AG04450 (cell line): ENCODE measurements around the gene RGL3. TPM values are rescaled to one million over a fixed set of nuclear protein-coding genes. Genes with fewer than 3 reads are reported as not detected.
"Not testable (repeated sequence)": the region's sequence is repeated elsewhere in the genome, so short reads cannot be mapped to it uniquely, and the experiment has no call there.

Source experiments
- CTCF ChIA-PET: fragments of 300-600, 350-600 bp; formaldehyde crosslinking; extraction: SDS; loops from one replicate; lab custom pipeline; 2022; ENCODE audit warnings: antibody characterized with exemption, inconsistent platforms; lab: Charles Lee
- POLR2A ChIA-PET: fragments of 350-600 bp; formaldehyde crosslinking; extraction: SDS; loops from one replicate; lab custom pipeline; 2021; ENCODE audit warnings: antibody characterized with exemption, inconsistent platforms; lab: Yijun Ruan, JAX
- DNase-seq: peaks from one replicate; pipeline ENCODE4 v3.0.0-alpha.2; 2011; ENCODE audit warnings: low read depth, low spot score
- H3K27ac ChIP-seq: one replicate; pipeline ENCODE4 v1.5.1; 2012; ENCODE audit warnings: low read depth, low read length, control low read depth
- H3K27me3 ChIP-seq: one replicate; pipeline ENCODE4 v1.6.0; 2012; ENCODE audit warnings: low read length; ENCODE audit not compliant: control insufficient read depth, insufficient read depth
- H3K4me3 ChIP-seq: 2 replicates; pipeline ENCODE4 v1.5.1; 2011; ENCODE audit warnings: mild to moderate bottlenecking, low read depth, low read length, control low read depth
- H3K9me3 ChIP-seq: 2 replicates; pipeline ENCODE4 v1.5.1; 2012; ENCODE audit warnings: low read length; ENCODE audit not compliant: control insufficient read depth, insufficient read depth
- polyA plus RNA-seq: library from polyadenylated mRNA; depleted of rRNA; stranded (reverse); fragments of >200 nt; gene quantifications from 2 replicates; pipeline ENCODE4 v1.2.3, GENCODE V29; 2011
- TF ChIP-seq, protein P1 (sequence below): IDR thresholded peaks from 2 replicates; pipeline ENCODE4 v1.5.1; 2011; ENCODE audit warnings: low read depth, low read length, control low read depth, inconsistent platforms

The RGL3 gene
- polyA plus RNA-seq, 1 experiment = 0.11 TPM

DNA sequence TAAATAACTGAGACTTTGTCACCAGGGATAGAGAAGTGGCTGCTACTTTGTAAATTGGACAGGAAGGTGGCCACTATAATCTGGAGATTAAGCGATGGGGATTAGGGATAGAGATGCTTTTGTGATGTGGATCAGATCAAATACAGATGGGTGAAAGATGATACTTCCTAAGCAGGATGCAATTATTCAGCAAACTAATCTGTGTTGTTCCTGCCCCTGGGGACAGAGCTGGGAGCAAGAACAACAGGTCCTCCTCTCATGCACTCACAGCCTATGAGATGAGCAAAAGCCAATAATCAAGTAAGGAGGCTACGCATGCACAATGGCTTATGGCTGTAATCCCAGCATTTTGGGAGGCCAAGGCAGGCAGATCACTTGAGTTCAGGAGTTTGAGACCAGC lies 4.6 kb downstream of the RGL3 start:
- POLR2A ChIA-PET = no interaction called here
- Histone ChIP-seq H3K27ac (no peak overlapping the region), H3K4me3 (no peak overlapping the region), H3K27me3 (peaks cover 26% of the 10 kb centered on the region), H3K9me3 (no peaks in the 10 kb centered on the region; the same call in 1 of the 2 replicates)
- no peak for DNase-seq
- CTCF ChIA-PET = no interaction called here
- TF ChIP-seq, protein P1, sequence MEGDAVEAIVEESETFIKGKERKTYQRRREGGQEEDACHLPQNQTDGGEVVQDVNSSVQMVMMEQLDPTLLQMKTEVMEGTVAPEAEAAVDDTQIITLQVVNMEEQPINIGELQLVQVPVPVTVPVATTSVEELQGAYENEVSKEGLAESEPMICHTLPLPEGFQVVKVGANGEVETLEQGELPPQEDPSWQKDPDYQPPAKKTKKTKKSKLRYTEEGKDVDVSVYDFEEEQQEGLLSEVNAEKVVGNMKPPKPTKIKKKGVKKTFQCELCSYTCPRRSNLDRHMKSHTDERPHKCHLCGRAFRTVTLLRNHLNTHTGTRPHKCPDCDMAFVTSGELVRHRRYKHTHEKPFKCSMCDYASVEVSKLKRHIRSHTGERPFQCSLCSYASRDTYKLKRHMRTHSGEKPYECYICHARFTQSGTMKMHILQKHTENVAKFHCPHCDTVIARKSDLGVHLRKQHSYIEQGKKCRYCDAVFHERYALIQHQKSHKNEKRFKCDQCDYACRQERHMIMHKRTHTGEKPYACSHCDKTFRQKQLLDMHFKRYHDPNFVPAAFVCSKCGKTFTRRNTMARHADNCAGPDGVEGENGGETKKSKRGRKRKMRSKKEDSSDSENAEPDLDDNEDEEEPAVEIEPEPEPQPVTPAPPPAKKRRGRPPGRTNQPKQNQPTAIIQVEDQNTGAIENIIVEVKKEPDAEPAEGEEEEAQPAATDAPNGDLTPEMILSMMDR = no peak

- no peaks in the 10 kb centered on the region; the same call in 1 of the 2 replicates for H3K9me3 ChIP-seq
- no peak overlapping the region for H3K27ac ChIP-seq
- no peak overlapping the region for H3K4me3 ChIP-seq
- peaks cover under 1% of the 10 kb centered on the region for H3K27me3 ChIP-seq
- DNase-seq = no peak
- TF ChIP-seq, protein P1 = no peak
- CTCF ChIA-PET = interaction anchor here (1.3 to 1.4 kb wide), 2 partner anchors 8 to 24 kb away, joined by 4 read pairs; partner anchors contain the start of genes ODAD3 and PRKCSH
- POLR2A ChIA-PET = no interaction called here
Observed at GRCh38 chr19:11410682-11411081, 8.4 kb downstream of the RGL3 start.

DNA sequence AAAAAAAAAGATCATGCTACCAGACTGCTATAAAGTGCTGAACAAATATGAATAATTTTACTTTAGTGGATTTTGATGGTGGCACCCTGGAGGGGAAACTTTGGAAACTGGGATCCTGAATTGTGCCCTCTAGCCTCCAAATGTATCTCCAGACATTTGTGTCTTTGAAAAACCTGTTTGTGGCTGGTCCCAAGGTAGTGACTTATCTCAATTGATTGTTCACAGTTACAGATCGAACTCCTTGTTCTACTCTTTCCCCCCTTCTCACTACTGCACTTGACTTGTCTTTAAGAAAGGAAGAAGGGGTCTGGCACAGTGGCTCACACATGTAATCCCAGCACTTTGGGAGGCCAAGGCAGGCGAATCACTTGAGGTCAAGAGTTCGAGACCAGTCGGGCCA lies 10.5 kb downstream of the RGL3 start:
- H3K27me3 ChIP-seq = no peaks in the 10 kb centered on the region
- ChIA-PET CTCF (interaction anchor here (0.6 kb wide), 1 partner anchor 26 kb away, joined by 3 read pairs; the partner anchor contains the start of gene ODAD3), POLR2A (no interaction called here)
- no peak for DNase-seq
- no peak overlapping the region for H3K27ac ChIP-seq
- H3K4me3 ChIP-seq = no peak overlapping the region
- TF ChIP-seq, protein P1 = no peak
- H3K9me3 ChIP-seq = no peaks in the 10 kb centered on the region; the same call in 1 of the 2 replicates

GRCh38 chr19:11406703-11407236 lies 12.3 kb downstream of the RGL3 start:
- POLR2A ChIA-PET = interaction anchor here (0.7 kb wide), 1 partner anchor 132 kb away, joined by 3 read pairs; the partner anchor contains the start of gene CNN1
- CTCF ChIA-PET = interaction anchor here (0.8 to 1.9 kb wide), 6 partner anchors 16 to 113 kb away, joined by 3 to 11 read pairs (median 7); partner anchors contain the start of gene PRKCSH

GRCh38 chr19:11405846-11406643 lies 13.1 kb downstream of the RGL3 start:
- H3K27me3 ChIP-seq = no peaks in the 10 kb centered on the region
- H3K9me3 ChIP-seq = no peaks in the 10 kb centered on the region; the same call in 1 of the 2 replicates
- CTCF ChIA-PET = interaction anchor here (0.7 to 1.9 kb wide), 6 partner anchors 25 to 112 kb away, joined by 3 to 11 read pairs (median 7); partner anchors contain the start of gene PRKCSH
- no peak overlapping the region for H3K4me3 ChIP-seq
- no peak overlapping the region for H3K27ac ChIP-seq
- POLR2A ChIA-PET = interaction anchor here (0.6 kb wide), 1 partner anchor 14 kb away, joined by 9 read pairs; no protein-coding TSS in a partner anchor
- DNase-seq = no peak
- TF ChIP-seq, protein P1 = peak; percentile 46

More at GRCh38 chr19:11406703-11407236, 12.3 kb downstream of the RGL3 start:
- not testable (repeated sequence) for H3K9me3 ChIP-seq, H3K27ac ChIP-seq, H3K4me3 ChIP-seq, DNase-seq, H3K27me3 ChIP-seq
